ENCODE results near the gene TRIAP1.

TRIAP1 gene

DNA sequence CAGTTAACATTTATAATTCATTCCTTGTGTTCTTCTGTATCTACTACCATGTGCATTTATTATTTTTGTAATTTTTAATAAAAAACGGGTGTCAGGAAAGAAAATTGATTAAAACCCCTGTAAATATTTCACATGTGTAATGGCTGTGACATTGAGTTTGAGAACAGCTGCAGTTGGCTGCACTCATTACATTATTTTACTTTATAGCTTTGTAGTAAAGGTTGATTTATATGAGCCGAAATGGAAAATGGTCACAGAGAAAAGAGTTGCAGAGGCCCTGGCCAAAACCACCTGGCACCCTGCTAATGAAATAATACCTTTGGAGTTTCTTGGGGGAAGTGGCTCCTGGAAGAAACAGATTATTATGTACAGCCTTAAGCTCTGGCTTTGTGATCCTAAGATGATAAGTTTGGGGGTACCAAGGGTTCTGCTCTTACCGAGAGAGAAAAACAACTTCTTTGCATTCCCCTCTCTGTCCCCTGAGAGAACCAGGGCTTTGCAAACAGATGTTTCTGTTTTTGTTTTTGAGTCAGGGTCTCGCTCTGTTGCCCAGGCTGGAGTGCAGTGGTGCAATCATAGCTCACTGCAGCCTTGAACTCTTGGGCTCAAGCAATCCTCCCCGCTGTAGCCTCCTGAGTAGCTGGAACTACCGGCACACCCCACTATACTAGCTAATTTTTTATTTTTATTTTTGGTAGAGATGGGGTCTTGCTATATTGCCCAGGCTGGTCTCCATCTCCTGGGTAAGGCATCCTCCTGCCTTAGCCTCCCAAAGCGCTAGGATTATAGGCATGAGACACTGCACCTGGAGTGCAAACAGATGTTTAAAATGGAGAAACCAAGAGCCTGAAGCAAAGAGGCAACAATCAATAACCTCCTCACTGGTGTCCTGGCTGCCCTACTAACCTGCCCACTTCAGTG is 40.0 kb upstream of the TRIAP1 start:
- H3K27ac ChIP-seq, result peak overlapping the region in 7 of 11 experiments; percentile 40 to 74 (median 59); a peak in 14 of 22 replicates

DNA sequence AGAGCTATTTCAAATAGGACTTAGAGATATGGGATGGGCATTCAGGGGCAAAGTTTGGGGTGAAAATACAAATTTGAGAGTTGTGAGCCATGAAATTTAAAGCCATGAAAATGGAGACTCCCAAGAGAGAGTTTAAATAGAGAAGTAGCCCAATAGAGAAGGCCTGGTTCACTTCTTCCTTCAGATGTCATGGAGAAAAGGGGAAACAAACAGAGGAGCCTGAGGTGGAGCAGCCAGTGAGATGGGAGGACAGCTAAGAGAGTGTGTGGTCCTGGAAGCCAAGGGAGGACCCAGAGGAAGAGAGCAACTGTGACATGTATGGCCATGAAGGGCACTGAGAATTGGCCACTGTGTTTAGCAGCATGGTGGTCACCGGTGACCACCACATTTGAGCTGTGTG is 37.4 kb upstream of the TRIAP1 start:
- H3K4me3 ChIP-seq, result no peak overlapping the region
- H3K27me3 ChIP-seq, result no peaks in the 10 kb centered on the region
- H3K4me2 ChIP-seq, result peak overlapping the region in 7 of 11 experiments; percentile 1 to 43 (median 23); a peak in 10 of 22 replicates
- no peaks in the 10 kb centered on the region for H4K20me1 ChIP-seq
- no peaks in the 10 kb centered on the region for H3K9me3 ChIP-seq (replicated peaks in 1 of 11)
- peaks cover 0 to 22% (median 16%) of the 10 kb centered on the region in 11 experiments; a peak in 17 of 22 replicates for H3K36me3 ChIP-seq
- no peak for TF ChIP-seq Cebpa-rat (IDR thresholded peaks at IDR 0.05)
- H3K27ac ChIP-seq, result peak overlapping the region in 2 of 11 experiments; percentile 34 to 45; a peak in 2 of 22 replicates
- no peak overlapping the region for H3K9ac ChIP-seq
- H3K4me1 ChIP-seq, result peaks cover 14 to 33% (median 21%) of the 10 kb centered on the region in 10 experiments

More for the DNA sequence above, 40.0 kb upstream of the TRIAP1 start:
- Histone ChIP-seq H3K9me3 (replicated peaks in 1 of 11) (no peaks in the 10 kb centered on the region), H3K36me3 (peaks cover 5 to 34% (median 26%) of the 10 kb centered on the region in 11 experiments; a peak in 18 of 22 replicates), H4K20me1 (no peaks in the 10 kb centered on the region), H3K4me2 (peak overlapping the region in 8 of 11 experiments; percentile 23 to 65 (median 59); a peak in 15 of 22 replicates), H3K4me1 (peaks cover 15 to 40% (median 26%) of the 10 kb centered on the region in 10 experiments), H3K4me3 (no peak overlapping the region), H3K27me3 (no peaks in the 10 kb centered on the region), H3K9ac (peak overlapping the region in 8 of 11 experiments; percentile 21 to 62 (median 30); a peak in 8 of 22 replicates)
- peak in 6 of 11 experiments; percentile 12 to 85 (median 69); a peak in 8 of 22 replicates for TF ChIP-seq Cebpa-rat (IDR thresholded peaks at IDR 0.05)

DNA sequence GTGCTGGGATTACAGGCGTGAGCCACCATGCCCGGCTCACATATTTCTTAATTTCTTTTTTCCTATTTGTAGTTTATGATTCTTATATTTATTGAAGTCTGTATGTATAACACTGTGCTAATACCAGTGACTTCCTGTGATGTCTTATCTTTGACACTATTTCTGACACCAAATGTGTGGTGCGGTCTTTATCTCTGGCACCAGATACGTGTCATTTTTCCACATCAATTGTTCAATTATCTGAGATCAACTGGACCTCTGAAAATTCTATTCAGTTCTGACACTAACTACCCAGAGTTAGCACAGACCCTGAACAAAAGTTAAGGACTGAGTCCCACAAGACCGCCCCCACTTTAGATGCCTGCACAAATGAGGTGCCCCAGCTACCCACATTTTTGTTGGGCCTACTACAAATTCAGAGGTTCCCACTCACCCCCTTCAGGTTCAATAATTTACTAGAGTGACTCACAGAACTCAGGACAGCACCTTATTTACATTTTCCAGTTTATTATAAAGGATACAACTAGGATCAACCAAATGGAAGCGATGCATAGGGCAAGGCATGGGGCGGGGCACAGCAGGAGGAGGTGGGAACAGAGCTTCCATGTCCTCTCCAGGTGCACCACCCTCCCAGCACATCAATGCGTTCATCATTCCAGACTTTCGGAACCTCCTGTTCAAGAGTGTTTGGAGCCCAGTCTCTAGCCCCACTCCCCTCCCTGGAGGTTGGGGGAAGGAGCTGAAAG is 35.0 kb upstream of the TRIAP1 start:
- TF ChIP-seq Cebpa-rat (IDR thresholded peaks at IDR 0.05), result no peak
- Histone ChIP-seq H3K27me3 (no peaks in the 10 kb centered on the region), H3K9me3 (replicated peaks in 1 of 11) (no peaks in the 10 kb centered on the region), H3K9ac (no peak overlapping the region), H3K4me3 (no peak overlapping the region), H3K27ac (no peak overlapping the region), H3K4me2 (no peak overlapping the region), H3K4me1 (peaks cover 9 to 18% (median 16%) of the 10 kb centered on the region in 10 experiments), H4K20me1 (no peaks in the 10 kb centered on the region), H3K36me3 (peaks cover 0 to 19% (median 15%) of the 10 kb centered on the region in 11 experiments; a peak in 16 of 22 replicates)

- Histone ChIP-seq H3K4me1 (peaks cover 4 to 28% (median 11%) of the 10 kb centered on the region in 10 experiments; a peak in 16 of 20 replicates), H4K20me1 (no peaks in the 10 kb centered on the region), H3K27me3 (no peaks in the 10 kb centered on the region), H3K27ac (no peak overlapping the region), H3K36me3 (peaks cover 0 to 19% (median 15%) of the 10 kb centered on the region in 11 experiments; a peak in 16 of 22 replicates), H3K4me2 (no peak overlapping the region), H3K4me3 (no peak overlapping the region), H3K9me3 (replicated peaks in 1 of 11) (no peaks in the 10 kb centered on the region), H3K9ac (peak overlapping the region in 1 of 11 experiments; percentile 35; a peak in 2 of 22 replicates)
- no peak for TF ChIP-seq Cebpa-rat (IDR thresholded peaks at IDR 0.05)
These were observed 34.0 kb upstream of the TRIAP1 start for GRCh38 chr12:120480211-120480610.

DNA sequence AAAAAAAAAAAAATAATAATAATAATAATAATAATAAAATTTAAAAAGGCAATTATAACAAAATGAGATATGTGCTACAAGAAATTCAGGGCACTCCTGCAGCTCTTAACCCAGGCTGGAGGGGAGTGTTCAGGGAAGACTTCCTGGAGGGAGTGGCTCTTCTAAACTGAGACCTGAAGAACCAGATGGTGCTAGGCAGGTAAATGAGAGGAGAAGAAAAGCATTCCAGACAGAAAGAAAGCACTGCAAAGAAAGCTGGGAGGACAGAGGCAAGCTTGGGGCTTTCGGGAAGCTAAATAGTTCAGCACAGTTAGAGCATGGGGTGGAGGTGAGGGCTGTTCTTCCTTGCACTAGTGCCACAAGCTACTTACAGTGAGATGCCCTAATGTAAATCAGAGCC is 33.3 kb upstream of the TRIAP1 start:
- no peaks in the 10 kb centered on the region for H3K27me3 ChIP-seq
- peaks cover 0 to 2% (median 0%) of the 10 kb centered on the region in 11 experiments; a peak in 1 of 22 replicates for H4K20me1 ChIP-seq
- H3K36me3 ChIP-seq, result peaks cover 0 to 19% (median 15%) of the 10 kb centered on the region in 11 experiments; a peak in 16 of 22 replicates
- H3K4me3 ChIP-seq, result no peak overlapping the region
- H3K4me1 ChIP-seq, result peaks cover 9 to 36% (median 19%) of the 10 kb centered on the region in 10 experiments; a peak in 18 of 20 replicates
- H3K27ac ChIP-seq, result no peak overlapping the region
- no peaks in the 10 kb centered on the region for H3K9me3 ChIP-seq (replicated peaks in 1 of 11)
- no peak overlapping the region; a peak in 1 of 22 replicates for H3K9ac ChIP-seq
- no peak for TF ChIP-seq Cebpa-rat (IDR thresholded peaks at IDR 0.05)
- H3K4me2 ChIP-seq, result no peak overlapping the region

- H3K27me3 ChIP-seq, result no peaks in the 10 kb centered on the region
- H3K4me2 ChIP-seq, result peak overlapping the region in 3 of 11 experiments; percentile 51 to 71 (median 70); a peak in 3 of 22 replicates
- H3K4me1 ChIP-seq, result peaks cover 23 to 55% (median 29%) of the 10 kb centered on the region in 10 experiments
- peaks cover 0 to 8% (median 0%) of the 10 kb centered on the region in 11 experiments; a peak in 1 of 22 replicates for H4K20me1 ChIP-seq
- H3K4me3 ChIP-seq, result no peak overlapping the region
- TF ChIP-seq Cebpa-rat (IDR thresholded peaks at IDR 0.05), result no peak
- H3K27ac ChIP-seq, result no peak overlapping the region
- no peaks in the 10 kb centered on the region for H3K36me3 ChIP-seq
- H3K9ac ChIP-seq, result no peak overlapping the region
- no peaks in the 10 kb centered on the region for H3K9me3 ChIP-seq (replicated peaks in 1 of 11)
These were observed 29.5 kb upstream of the TRIAP1 start for GRCh38 chr12:120475643-120476042.

GRCh38 chr12:120474616-120474960 is 28.4 kb upstream of the TRIAP1 start:
- Histone ChIP-seq H3K27ac (no peak overlapping the region), H3K9ac (no peak overlapping the region), H3K36me3 (no peaks in the 10 kb centered on the region), H3K27me3 (no peaks in the 10 kb centered on the region), H4K20me1 (peaks cover 0 to 8% (median 0%) of the 10 kb centered on the region in 11 experiments; a peak in 1 of 22 replicates), H3K9me3 (replicated peaks in 1 of 11) (no peaks in the 10 kb centered on the region), H3K4me2 (peak overlapping the region in 7 of 11 experiments; percentile 20 to 71 (median 51); a peak in 13 of 22 replicates), H3K4me3 (no peak overlapping the region), H3K4me1 (peaks cover 30 to 62% (median 36%) of the 10 kb centered on the region in 10 experiments)
- no peak for TF ChIP-seq Cebpa-rat (IDR thresholded peaks at IDR 0.05)

DNA sequence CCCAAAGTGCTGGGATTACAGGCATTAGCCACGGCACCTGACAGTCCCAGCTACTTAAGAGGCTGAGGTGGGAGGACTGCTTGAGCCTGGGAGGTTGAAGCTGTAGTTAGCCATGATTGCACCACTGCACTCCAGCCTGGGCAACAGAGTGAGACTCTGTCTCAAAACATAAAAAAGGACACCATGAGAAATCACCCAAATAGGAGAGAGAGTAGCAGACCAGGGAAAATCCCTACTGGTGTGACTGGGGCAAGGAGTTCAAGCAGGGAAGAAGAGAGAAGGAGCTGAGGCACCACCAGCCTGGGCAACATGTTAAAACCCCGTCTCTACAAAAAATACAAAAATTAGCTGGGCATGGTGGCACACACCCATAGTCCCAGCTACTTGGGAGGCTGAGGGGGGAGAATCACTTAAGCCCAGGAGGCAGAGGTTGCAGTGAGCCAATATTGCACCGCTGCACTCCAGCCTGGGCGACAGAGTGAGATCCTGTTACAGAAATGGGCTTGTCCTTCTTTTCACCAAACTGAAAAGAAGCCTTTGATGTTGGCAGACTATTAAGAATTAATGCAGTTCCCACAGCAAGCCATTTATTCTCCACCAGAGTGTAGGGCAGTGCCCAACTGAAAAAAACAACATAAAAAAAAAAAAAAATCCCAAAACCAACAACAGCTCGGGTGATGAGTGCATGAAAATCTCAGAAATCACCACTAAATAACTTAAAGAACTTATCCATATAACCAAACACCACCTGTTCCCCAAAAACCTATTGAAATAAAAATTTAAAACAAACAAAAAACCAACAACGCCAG is 27.8 kb upstream of the TRIAP1 start:
- H3K27me3 ChIP-seq, result no peaks in the 10 kb centered on the region
- H3K4me2 ChIP-seq, result peak overlapping the region in 7 of 11 experiments; percentile 20 to 71 (median 51); a peak in 13 of 22 replicates
- peaks cover 30 to 62% (median 36%) of the 10 kb centered on the region in 10 experiments for H3K4me1 ChIP-seq
- no peak for TF ChIP-seq Cebpa-rat (IDR thresholded peaks at IDR 0.05)
- no peak overlapping the region for H3K27ac ChIP-seq
- H3K36me3 ChIP-seq, result no peaks in the 10 kb centered on the region
- no peak overlapping the region for H3K4me3 ChIP-seq
- H4K20me1 ChIP-seq, result peaks cover 0 to 9% (median under 1%) of the 10 kb centered on the region in 11 experiments; a peak in 14 of 22 replicates
- H3K9me3 ChIP-seq (replicated peaks in 1 of 11), result no peaks in the 10 kb centered on the region
- H3K9ac ChIP-seq, result no peak overlapping the region

Measured in BLaER1 treated with 17β-estradiol and CSF1 and Interleukin-3, amounts not matched to agents 10 nM and 100 nM (cell line).